Thyroid gland (tissue), 4 donors: Measurements from ENCODE around the gene PET100. TPM values are rescaled to one million over a fixed set of nuclear protein-coding genes. Genes with fewer than 3 reads are reported as not detected.

Source experiments
- DNase-seq, 2 donors: peaks; one replicate each; pipeline ENCODE4 v3.0.0-alpha.2; 2019
- H3K27ac ChIP-seq, 3 donors: fragments of 200-600 bp; sonication (generic); 1 replicate in 2 of 3; 2 replicates in 1 of 3; pipeline ENCODE4 v1.5.1; 2016 to 2019; ENCODE audit warnings: mild to moderate bottlenecking in 1 of 3, moderate library complexity in 1 of 3
- H3K27me3 ChIP-seq: fragments of 200-600 bp; sonication (generic); one replicate; pipeline ENCODE4 v1.5.1; 2019
- H3K36me3 ChIP-seq, 2 donors: fragments of 200-600 bp; sonication (generic); one replicate each; pipeline ENCODE4 v1.5.1; 2016 to 2019
- H3K4me1 ChIP-seq, 2 donors: fragments of 200-600 bp; sonication (generic); one replicate each; pipeline ENCODE4 v1.5.1; 2017 to 2019
- H3K4me3 ChIP-seq, 3 donors: fragments of 200-600 bp; sonication (generic); replicated peaks in 1 of 3; 1 replicate in 2 of 3; 2 replicates in 1 of 3; pipeline ENCODE4 v1.5.1; 2016; ENCODE audit warnings: mild to moderate bottlenecking in 1 of 3
- H3K9me3 ChIP-seq: fragments of 200-600 bp; sonication (generic); one replicate; pipeline ENCODE4 v1.5.1; 2017
- CTCF ChIP-seq, 6 experiments: fragments of 200-600 bp in 3 of 6; fragments of 450-650 bp in 3 of 6; sonication (generic) in 3 of 6; IDR thresholded peaks; one replicate each; pipeline ENCODE4 v1.5.1; 2016 to 2019; ENCODE audit warnings: antibody characterized with exemption in 6 of 6, mild to moderate bottlenecking in 2 of 6, inconsistent platforms in 1 of 6, moderate library complexity in 1 of 6
- POLR2A ChIP-seq, 2 donors: fragments of 450-650 bp; IDR thresholded peaks; one replicate each; pipeline ENCODE4 v1.6.1; 2017; ENCODE audit warnings: antibody characterized with exemption in 2 of 2, mild to moderate bottlenecking in 2 of 2, moderate library complexity in 1 of 2
- WGBS, 2 donors: methylation state at CpG; one replicate each; pipeline ENCODE4 v1.1.5; 2017; 5-methylcytosine and 5-hydroxymethylcytosine counted together
- intact Hi-C: fragments of 100-400 bp; cut with DNase I; formaldehyde crosslinking; loops from one replicate; pipeline ENCODE4 v1.15.1; 2023
- total RNA-seq, 4 donors: library from RNA; depleted of rRNA; stranded (reverse); fragments of >200 nt; gene quantifications; one replicate each; pipeline ENCODE4 v1.2.3, GENCODE V29; 2016

Gene PET100
- total RNA-seq, 4 donors from 2014 or later, result 6.0 to 45.5 (median 13.9) TPM

DNA sequence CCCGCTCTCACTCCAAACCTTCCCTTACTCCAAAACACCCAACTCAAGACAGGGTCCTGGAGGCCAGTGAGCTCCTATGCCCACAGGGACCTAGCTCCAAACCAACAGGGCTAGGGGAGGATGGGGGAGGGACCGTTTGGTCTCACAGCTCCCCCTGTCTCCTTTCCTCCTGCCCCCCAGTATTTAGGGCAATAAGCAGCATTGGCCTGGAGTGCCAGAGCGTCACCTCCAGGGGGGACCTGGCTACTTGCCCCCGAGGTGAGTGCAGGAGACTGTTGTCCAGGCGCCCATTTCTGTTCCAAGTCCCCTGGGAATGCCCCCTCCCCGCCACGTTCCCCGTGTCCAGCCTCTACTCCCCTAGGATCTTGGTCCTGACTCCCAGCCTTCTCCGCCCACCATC, 40.0 kb downstream of the PET100 start:
- TF ChIP-seq POLR2A (IDR thresholded peaks at IDR 0.05) (no peak), CTCF (IDR thresholded peaks at IDR 0.05) (no peak)
- no peaks in the 10 kb centered on the region for H3K27me3 ChIP-seq
- 24 to 27% methylated on average over 9 of the region's 9 CpGs for WGBS, 2 donors
- no peaks in the 10 kb centered on the region for H3K4me1 ChIP-seq
- intact Hi-C loops, result no loop called here
- no peak for DNase-seq
- H3K9me3 ChIP-seq, result no peaks in the 10 kb centered on the region
- H3K36me3 ChIP-seq, result no peaks in the 10 kb centered on the region
- no peak overlapping the region for H3K27ac ChIP-seq
- H3K4me3 ChIP-seq, result no peak overlapping the region

DNA sequence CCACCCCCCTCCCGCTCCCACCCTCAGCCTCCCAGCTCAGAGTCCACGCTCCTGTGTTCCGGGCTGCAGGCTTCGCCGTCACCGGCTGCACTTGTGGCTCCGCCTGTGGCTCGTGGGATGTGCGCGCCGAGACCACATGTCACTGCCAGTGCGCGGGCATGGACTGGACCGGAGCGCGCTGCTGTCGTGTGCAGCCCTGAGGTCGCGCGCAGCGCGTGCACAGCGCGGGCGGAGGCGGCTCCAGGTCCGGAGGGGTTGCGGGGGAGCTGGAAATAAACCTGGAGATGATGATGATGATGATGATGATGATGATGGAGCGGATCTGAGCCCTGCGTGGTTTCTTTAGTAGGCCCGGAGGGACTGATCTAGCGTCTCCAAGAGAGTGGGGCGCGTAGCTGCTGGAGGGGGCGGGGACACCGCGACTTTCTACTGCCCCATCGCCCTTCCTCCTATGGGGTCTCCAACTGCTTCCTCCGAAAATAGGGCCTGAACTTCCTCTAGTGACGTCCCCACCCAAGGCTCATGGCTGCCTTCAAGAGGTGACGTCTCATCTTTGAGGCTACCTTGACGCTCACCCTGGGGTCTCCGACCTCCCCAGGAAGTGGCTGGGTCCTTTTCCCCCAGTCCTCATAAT, 40.7 kb downstream of the PET100 start:
- WGBS, 2 donors, result 1 to 3% methylated on average over 10 to 33 of the region's 43 CpGs
- Histone ChIP-seq H3K36me3 (no peaks in the 10 kb centered on the region), H3K27me3 (no peaks in the 10 kb centered on the region), H3K9me3 (no peaks in the 10 kb centered on the region), H3K4me1 (no peaks in the 10 kb centered on the region), H3K4me3 (no peak overlapping the region), H3K27ac (no peak overlapping the region)
- DNase-seq, result no peak
- intact Hi-C loops, result no loop called here
- TF ChIP-seq POLR2A (IDR thresholded peaks at IDR 0.05), result no peak
- no peak for TF ChIP-seq CTCF (IDR thresholded peaks at IDR 0.05)

DNA sequence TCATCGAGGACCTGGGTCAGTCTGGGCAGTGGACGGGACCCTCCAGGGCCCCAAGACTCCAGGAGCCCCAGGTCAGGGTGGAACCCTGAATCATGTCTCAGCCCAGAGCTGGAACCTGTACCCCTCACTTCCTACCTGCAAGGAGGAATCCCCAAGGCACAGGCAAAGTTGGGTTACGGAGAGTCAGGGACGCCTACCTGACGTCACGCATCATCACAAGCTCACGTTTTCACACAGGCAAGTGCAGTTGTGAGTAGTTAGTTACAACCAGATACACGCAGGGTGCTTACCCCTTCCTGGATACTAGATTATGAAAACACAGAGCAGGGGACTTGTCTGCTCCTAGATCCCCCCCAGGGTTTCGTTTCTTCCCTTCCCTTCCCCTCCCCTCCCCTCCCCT, 41.2 kb downstream of the PET100 start:
- Histone ChIP-seq H3K4me1 (no peaks in the 10 kb centered on the region), H3K4me3 (no peak overlapping the region), H3K9me3 (no peaks in the 10 kb centered on the region), H3K27ac (no peak overlapping the region), H3K36me3 (no peaks in the 10 kb centered on the region), H3K27me3 (no peaks in the 10 kb centered on the region)
- intact Hi-C loops, result no loop called here
- TF ChIP-seq CTCF (IDR thresholded peaks at IDR 0.05) (no peak), POLR2A (IDR thresholded peaks at IDR 0.05) (no peak)
- WGBS, 2 donors, result 21 to 28% methylated on average over 7 to 8 of the region's 9 CpGs
- no peak for DNase-seq

DNA sequence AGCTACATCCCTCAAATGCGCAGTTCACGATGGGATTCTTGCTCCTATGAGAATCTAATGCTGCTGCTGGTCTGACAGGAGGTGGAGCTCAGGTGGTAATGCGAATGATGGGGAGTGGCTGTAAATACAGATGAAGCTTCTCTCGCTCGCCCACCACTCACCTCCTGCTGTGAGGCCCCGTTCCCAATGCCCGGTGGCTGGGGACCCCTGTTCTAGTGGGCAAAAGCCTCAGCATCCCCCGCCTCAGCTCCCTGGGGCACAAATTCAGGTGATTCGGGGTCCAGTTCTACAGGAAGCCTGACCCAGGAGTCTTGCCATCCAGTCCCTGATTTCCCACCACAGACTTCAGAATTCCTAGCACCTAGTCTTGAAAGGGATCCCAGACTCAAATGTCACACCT, 42.9 kb downstream of the PET100 start:
- WGBS, 2 donors, result 37 to 46% methylated on average over 4 to 8 of the region's 9 CpGs
- intact Hi-C loops, result no loop called here

More for the DNA sequence above, 42.9 kb downstream of the PET100 start:
- Histone ChIP-seq H3K36me3 (no peaks in the 10 kb centered on the region), H3K27ac (no peak overlapping the region), H3K27me3 (no peaks in the 10 kb centered on the region), H3K4me1 (no peaks in the 10 kb centered on the region), H3K9me3 (no peaks in the 10 kb centered on the region), H3K4me3 (no peak overlapping the region)
- no peak for DNase-seq
- no peak for TF ChIP-seq POLR2A (IDR thresholded peaks at IDR 0.05)
- no peak for TF ChIP-seq CTCF (IDR thresholded peaks at IDR 0.05)
